GM12801 (cell line): ENCODE results near the gene GATB.

ENCODE experiments used
- CTCF ChIP-seq: IDR thresholded peaks from one replicate; pipeline ENCODE4 v1.5.1; 2011; ENCODE audit warnings: control low read depth; ENCODE audit not compliant: insufficient read length; ENCODE audit errors: extremely low read depth

GATB gene

GRCh38 chr4:151717314-151717713 is 43.5 kb downstream of the GATB start:
- no peak for TF ChIP-seq CTCF

GRCh38 chr4:151716324-151716723 is 44.5 kb downstream of the GATB start:
- TF ChIP-seq CTCF = no peak

- TF ChIP-seq CTCF = no peak
These were observed 44.9 kb downstream of the GATB start for GRCh38 chr4:151715881-151716280.

GRCh38 chr4:151712777-151713176 is 48.0 kb downstream of the GATB start:
- TF ChIP-seq CTCF = no peak

- no peak for TF ChIP-seq CTCF
These were observed 49.2 kb downstream of the GATB start for GRCh38 chr4:151711646-151712045.

GRCh38 chr4:151709587-151709986 is 51.2 kb downstream of the GATB start:
- no peak for TF ChIP-seq CTCF

- no peak for TF ChIP-seq CTCF
These were observed 51.7 kb downstream of the GATB start for GRCh38 chr4:151709071-151709470.

GRCh38 chr4:151708100-151708499 is 52.7 kb downstream of the GATB start:
- no peak for TF ChIP-seq CTCF
